ENCODE results near the gene ASZ1.

The ASZ1 gene

GRCh38 chr7:117325836-117326235 is 101.5 kb downstream of the ASZ1 start:
- FAIRE-seq (no peak), DNase-seq (ENCODE audit: insufficient read length) (no peak)
- TF ChIP-seq POLR2AphosphoS5 (IDR thresholded peaks at IDR 0.05; ENCODE audit: low read depth, low read length) (no peak), TAF1 (IDR thresholded peaks at IDR 0.05; ENCODE audit: borderline replicate concordance, low read depth, low read length) (no peak), POLR2A (IDR thresholded peaks at IDR 0.05; ENCODE audit: low read depth, low read length) (no peak)

- FAIRE-seq (no peak), DNase-seq (ENCODE audit: insufficient read length) (no peak)
- TF ChIP-seq POLR2A (IDR thresholded peaks at IDR 0.05; ENCODE audit: low read depth, low read length) (no peak), POLR2AphosphoS5 (IDR thresholded peaks at IDR 0.05; ENCODE audit: low read depth, low read length) (no peak), TAF1 (IDR thresholded peaks at IDR 0.05; ENCODE audit: borderline replicate concordance, low read depth, low read length) (no peak)
Observed at GRCh38 chr7:117324960-117325359, 102.3 kb downstream of the ASZ1 start.

GRCh38 chr7:117323851-117324711 is 103.2 kb downstream of the ASZ1 start:
- DNase-seq (ENCODE audit: insufficient read length) (no peak), FAIRE-seq (no peak)
- no peak for TF ChIP-seq POLR2AphosphoS5 (IDR thresholded peaks at IDR 0.05; ENCODE audit: low read depth, low read length)
- TF ChIP-seq POLR2A (IDR thresholded peaks at IDR 0.05; ENCODE audit: low read depth, low read length): no peak
- TF ChIP-seq TAF1 (IDR thresholded peaks at IDR 0.05; ENCODE audit: borderline replicate concordance, low read depth, low read length): no peak

- TF ChIP-seq POLR2AphosphoS5 (IDR thresholded peaks at IDR 0.05; ENCODE audit: low read depth, low read length): no peak
- TF ChIP-seq TAF1 (IDR thresholded peaks at IDR 0.05; ENCODE audit: borderline replicate concordance, low read depth, low read length): no peak
- no peak for TF ChIP-seq POLR2A (IDR thresholded peaks at IDR 0.05; ENCODE audit: low read depth, low read length)
Observed at GRCh38 chr7:117323305-117323850, 103.9 kb downstream of the ASZ1 start.

GRCh38 chr7:117322741-117323304 is 104.5 kb downstream of the ASZ1 start, which contains the start of gene WNT2:
TSS of gene WNT2 (minus strand) at chr7:117323058. CDS start at chr7:117322989, 69 bp downstream.
- DNase-seq (ENCODE audit: insufficient read length) (no peak), FAIRE-seq (no peak)
- TF ChIP-seq POLR2AphosphoS5 (IDR thresholded peaks at IDR 0.05; ENCODE audit: low read depth, low read length): no peak
- TF ChIP-seq POLR2A (IDR thresholded peaks at IDR 0.05; ENCODE audit: low read depth, low read length): no peak
- no peak for TF ChIP-seq TAF1 (IDR thresholded peaks at IDR 0.05; ENCODE audit: borderline replicate concordance, low read depth, low read length)

More at GRCh38 chr7:117323305-117323850, 103.9 kb downstream of the ASZ1 start:
- no peak for DNase-seq (ENCODE audit: insufficient read length)
- no peak for FAIRE-seq

GRCh38 chr7:117320523-117320922 is 106.8 kb downstream of the ASZ1 start:
- DNase-seq (ENCODE audit: insufficient read length): no peak
- no peak for TF ChIP-seq POLR2AphosphoS5 (IDR thresholded peaks at IDR 0.05; ENCODE audit: low read depth, low read length)
- no peak for FAIRE-seq

- no peak for DNase-seq (ENCODE audit: insufficient read length)
- no peak for FAIRE-seq
- TF ChIP-seq POLR2AphosphoS5 (IDR thresholded peaks at IDR 0.05; ENCODE audit: low read depth, low read length) (no peak), TAF1 (IDR thresholded peaks at IDR 0.05; ENCODE audit: borderline replicate concordance, low read depth, low read length) (no peak), POLR2A (IDR thresholded peaks at IDR 0.05; ENCODE audit: low read depth, low read length) (no peak)
Observed at GRCh38 chr7:117319181-117319580, 108.1 kb downstream of the ASZ1 start.

GRCh38 chr7:117313582-117313981 is 113.7 kb downstream of the ASZ1 start:
- FAIRE-seq: no peak
- no peak for DNase-seq (ENCODE audit: insufficient read length)
- TF ChIP-seq POLR2A (IDR thresholded peaks at IDR 0.05; ENCODE audit: low read depth, low read length) (no peak), POLR2AphosphoS5 (IDR thresholded peaks at IDR 0.05; ENCODE audit: low read depth, low read length) (no peak)
